GM18507 (cell line): ENCODE measurements around the gene SERPINA10.
"Not testable (repeated sequence)": the region's sequence is repeated elsewhere in the genome, so short reads cannot be mapped to it uniquely, and the experiment has no call there.

ENCODE experiments used
- DNase-seq: peaks from one replicate; pipeline ENCODE4 v3.0.0; 2011; ENCODE audit warnings: low read depth; ENCODE audit not compliant: insufficient read length; ENCODE audit errors: extremely low spot score
- FAIRE-seq: peaks from 2 replicates; lab custom pipeline; 2011; peaks lifted over from hg19 to GRCh38; lab: Jason Lieb, UNC

The SERPINA10 gene

GRCh38 chr14:94290197-94290596 lies 2.9 kb downstream of the SERPINA10 start:
- no peak for FAIRE-seq

GRCh38 chr14:94288610-94289465 lies 4.2 kb downstream of the SERPINA10 start:
- FAIRE-seq (no peak), DNase-seq (no peak)

More at GRCh38 chr14:94290197-94290596, 2.9 kb downstream of the SERPINA10 start:
- DNase-seq: no peak

- FAIRE-seq: no peak
Observed at GRCh38 chr14:94285158-94285557, 7.9 kb downstream of the SERPINA10 start.

GRCh38 chr14:94284221-94284620 lies 8.8 kb downstream of the SERPINA10 start:
- no peak for FAIRE-seq
- no peak for DNase-seq

More at GRCh38 chr14:94285158-94285557, 7.9 kb downstream of the SERPINA10 start:
- no peak for DNase-seq

- DNase-seq (no peak), FAIRE-seq (no peak)
Observed at GRCh38 chr14:94282991-94283723, 9.9 kb downstream of the SERPINA10 start.

GRCh38 chr14:94278731-94279130 lies 14.3 kb downstream of the SERPINA10 start:
- no peak for FAIRE-seq

GRCh38 chr14:94276898-94277561 lies 16.0 kb downstream of the SERPINA10 start:
- FAIRE-seq: not testable (repeated sequence)

More at GRCh38 chr14:94278731-94279130, 14.3 kb downstream of the SERPINA10 start:
- no peak for DNase-seq

GRCh38 chr14:94269156-94269555 lies 23.9 kb downstream of the SERPINA10 start:
- no peak for DNase-seq
- peak; percentile 24 for FAIRE-seq

More at GRCh38 chr14:94276898-94277561, 16.0 kb downstream of the SERPINA10 start:
- not testable (repeated sequence) for DNase-seq

- not testable (repeated sequence) for FAIRE-seq, DNase-seq
Observed at GRCh38 chr14:94268582-94268981, 24.5 kb downstream of the SERPINA10 start.

- no peak for DNase-seq
- FAIRE-seq: no peak
Observed at GRCh38 chr14:94267352-94267751, 25.7 kb downstream of the SERPINA10 start.

GRCh38 chr14:94264195-94264594 lies 28.9 kb downstream of the SERPINA10 start:
- not testable (repeated sequence) for FAIRE-seq, DNase-seq

GRCh38 chr14:94244182-94244581 lies 48.9 kb downstream of the SERPINA10 start:
- no peak for DNase-seq
- FAIRE-seq: no peak

- FAIRE-seq: no peak
- no peak for DNase-seq
Observed at GRCh38 chr14:94239406-94239805, 53.7 kb downstream of the SERPINA10 start.

- no peak for DNase-seq
- no peak for FAIRE-seq
Observed at GRCh38 chr14:94237983-94238382, 55.1 kb downstream of the SERPINA10 start.

GRCh38 chr14:94237046-94237445 lies 56.0 kb downstream of the SERPINA10 start:
- DNase-seq: no peak
- no peak for FAIRE-seq
